Measurements from ENCODE around the gene LOXL3.
A peak's percentile ranks its signal among the peaks of the same experiment; 100 is the strongest.

The LOXL3 gene

GRCh38 chr2:74525717-74526648 lies 27.8 kb downstream of the LOXL3 start, which contains the start of gene DQX1:
Gene DQX1 (minus strand): TSS chr2:74526231. CDS start chr2:74525729, 502 bp downstream.
- DNase-seq = no peak

GRCh38 chr2:74524955-74525716 lies 28.6 kb downstream of the LOXL3 start:
- DNase-seq = no peak

GRCh38 chr2:74524005-74524404 lies 29.7 kb downstream of the LOXL3 start:
- no peak for DNase-seq

GRCh38 chr2:74522516-74522915 lies 31.2 kb downstream of the LOXL3 start:
- DNase-seq = no peak

DNA sequence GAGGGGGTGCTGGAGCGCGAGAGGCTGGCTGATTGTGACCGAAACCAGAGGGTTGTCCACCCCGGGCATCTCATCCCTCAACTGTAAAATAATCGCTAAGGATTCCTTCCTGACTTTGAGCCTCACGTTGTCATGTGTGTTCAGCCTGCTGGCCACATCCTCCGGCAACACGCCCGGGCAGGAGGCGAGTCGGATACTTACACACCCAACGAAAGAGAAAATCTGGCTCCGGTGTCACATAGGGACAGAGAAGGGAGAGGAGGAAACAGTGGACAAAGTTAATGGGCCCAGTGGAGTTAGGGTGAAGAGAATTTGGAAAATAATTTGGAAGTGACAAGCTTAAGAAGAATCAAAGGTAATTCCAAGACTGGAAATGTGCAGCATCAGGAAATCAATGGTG lies 37.1 kb downstream of the LOXL3 start:
- DNase-seq = no peak

- no peak for DNase-seq
Observed at GRCh38 chr2:74515981-74516633, 37.6 kb downstream of the LOXL3 start.

DNA sequence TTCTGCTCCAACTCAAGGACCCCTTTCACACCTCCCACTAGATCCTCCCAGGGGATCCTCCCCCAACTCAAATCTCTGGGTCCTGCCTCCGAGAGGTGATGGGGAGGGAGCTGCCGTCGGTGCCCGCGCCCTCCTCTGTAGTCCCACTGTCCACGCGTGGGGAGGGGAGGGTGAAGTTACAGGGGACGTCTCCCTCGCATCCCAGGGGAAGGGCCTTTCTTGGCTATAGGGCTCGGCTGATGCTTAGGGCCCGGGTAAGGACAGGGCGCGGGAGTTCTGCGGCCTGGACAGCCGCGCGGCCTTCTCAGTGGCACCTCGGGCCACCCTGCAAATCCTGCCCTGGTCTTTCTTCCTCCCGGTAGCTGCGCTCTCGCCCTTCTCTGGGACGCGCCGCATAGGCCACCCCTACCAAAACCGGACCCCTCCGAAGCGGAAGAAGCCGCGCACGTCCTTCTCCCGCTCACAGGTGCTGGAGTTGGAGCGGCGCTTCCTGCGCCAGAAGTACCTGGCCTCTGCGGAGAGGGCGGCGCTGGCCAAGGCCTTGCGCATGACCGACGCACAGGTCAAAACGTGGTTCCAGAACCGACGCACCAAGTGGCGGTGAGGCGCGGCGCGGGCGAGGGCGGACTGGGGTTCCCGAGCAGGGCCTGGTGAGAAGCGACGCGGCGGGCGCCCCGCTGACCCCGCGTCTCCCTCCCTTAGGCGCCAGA lies 38.3 kb downstream of the LOXL3 start:
- no peak for DNase-seq

GRCh38 chr2:74514368-74515270 lies 39.1 kb downstream of the LOXL3 start, which contains the start of gene TLX2:
Gene TLX2 (plus strand): TSS chr2:74514450. CDS start chr2:74514807, 357 bp downstream.
- DNase-seq = no peak

DNA sequence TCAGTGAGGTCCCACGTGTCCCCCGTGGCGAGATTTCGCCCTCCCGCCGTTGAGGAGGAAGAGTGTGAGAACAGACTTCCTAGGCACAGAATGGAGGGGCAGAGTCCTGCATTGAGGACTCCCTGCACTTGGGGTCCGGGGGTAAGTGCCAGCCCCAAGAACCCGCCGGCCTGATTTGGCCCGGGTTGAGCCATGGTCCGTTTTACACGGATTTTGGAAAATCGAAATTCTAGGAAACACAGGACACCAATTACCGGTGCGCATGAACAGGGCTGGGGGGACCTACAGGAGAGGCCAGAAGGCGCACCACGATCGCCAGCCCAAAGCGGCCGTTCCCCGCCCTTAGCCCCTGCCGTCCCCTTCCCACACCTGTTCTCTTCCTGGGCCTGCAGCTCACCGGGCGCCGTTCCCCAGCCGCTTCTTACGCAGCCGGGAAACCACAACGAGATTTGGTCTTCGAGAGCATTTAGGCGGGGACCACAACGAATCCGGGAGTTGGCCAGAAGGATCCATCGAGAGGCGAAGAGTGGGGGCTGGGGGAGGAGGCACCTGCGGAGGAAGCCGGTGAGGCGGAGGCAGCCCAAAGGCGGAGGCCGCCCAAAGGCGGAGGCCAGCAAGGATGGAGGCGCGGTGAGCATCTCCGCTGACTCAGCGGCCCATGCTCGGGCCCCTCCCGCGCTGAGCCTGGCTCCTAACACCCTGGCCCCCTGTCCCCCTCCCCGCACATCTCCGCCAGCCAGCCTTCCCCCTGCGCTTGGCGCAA lies 40.0 kb downstream of the LOXL3 start:
- no peak for DNase-seq

DNA sequence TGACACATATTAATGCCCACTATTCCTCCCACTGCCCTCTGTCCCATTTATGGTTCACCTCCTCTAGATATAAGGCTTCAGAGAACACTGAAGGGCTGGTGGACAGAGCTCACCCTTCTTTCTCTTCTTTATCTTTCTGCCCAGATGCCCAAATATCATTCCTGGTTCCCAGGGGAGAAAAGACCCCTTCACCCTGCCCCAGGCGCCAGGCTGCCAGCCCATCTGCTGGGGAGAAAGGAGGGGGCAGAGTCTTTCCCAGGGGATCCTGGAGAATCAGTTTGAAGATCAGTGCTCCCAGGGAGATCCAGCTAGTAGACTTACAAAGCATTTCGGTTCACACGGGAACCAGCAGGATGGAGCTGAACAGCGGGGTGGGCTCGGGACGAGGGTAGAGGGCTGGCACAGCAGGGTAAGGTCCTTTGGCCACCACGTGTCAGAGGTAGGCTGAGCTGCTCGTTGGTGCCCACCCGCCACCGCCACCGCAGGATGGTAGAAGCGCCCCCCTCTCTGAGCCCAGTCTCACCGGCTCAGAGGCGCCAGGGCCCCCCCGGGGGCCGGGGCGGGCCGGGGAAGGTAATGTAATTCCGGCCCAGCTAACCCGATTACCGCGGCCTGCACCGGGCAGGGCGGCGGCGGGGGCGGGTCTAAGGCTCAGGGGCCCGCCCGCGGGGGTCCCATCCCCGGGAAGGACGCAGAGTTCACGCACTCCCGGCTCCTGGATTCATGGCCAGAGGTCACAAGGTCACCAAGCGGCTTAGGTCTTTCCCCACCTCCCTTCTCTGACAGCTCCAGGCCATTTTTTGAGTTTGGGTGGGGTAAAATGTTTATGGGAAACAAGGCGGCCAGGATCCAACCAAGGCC lies 40.8 kb downstream of the LOXL3 start:
- DNase-seq = no peak

DNA sequence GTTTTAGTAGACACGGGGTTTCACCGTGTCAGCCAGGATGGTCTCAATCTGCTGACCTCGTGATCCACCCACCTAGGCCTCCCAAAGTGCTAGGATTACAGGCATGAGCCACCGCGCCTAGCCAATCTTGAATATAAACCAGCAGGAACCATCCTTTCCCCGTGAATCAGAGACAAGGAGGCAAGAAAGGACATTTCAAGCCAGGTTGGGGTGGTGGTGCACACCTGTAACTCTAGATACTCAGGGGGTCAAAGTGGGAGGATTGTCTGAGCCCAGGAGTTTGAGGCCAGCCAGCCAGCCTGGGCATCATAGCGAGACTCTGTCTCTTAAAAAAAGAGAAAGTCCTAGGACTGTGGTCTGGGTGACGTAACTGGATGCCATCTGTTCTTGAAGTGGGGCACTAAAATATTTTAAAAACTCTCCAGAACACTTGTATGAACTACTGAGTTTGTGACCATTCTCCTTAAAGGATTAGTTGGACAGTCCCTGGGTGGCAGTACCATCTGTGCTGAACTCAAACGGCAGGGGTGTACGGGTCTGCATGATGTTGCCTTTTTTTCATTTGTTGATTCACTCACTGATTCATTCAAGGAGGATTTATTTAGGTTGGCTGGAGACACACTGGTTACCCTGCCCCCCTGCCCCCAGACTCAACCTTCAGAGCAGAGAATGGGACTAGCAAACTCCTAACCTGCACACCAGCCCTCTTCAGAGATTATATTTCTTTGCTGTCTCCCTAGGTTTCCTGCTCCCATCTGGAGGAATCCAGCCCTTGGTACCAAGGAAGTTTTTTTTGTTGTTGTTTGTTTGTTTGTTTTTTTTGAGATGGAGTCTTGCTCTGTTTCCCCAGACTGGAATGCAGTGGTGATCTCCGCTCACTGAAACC lies 42.4 kb downstream of the LOXL3 start:
- DNase-seq = no peak

- DNase-seq = no peak
Observed at GRCh38 chr2:74510272-74510671, 43.5 kb downstream of the LOXL3 start.

DNA sequence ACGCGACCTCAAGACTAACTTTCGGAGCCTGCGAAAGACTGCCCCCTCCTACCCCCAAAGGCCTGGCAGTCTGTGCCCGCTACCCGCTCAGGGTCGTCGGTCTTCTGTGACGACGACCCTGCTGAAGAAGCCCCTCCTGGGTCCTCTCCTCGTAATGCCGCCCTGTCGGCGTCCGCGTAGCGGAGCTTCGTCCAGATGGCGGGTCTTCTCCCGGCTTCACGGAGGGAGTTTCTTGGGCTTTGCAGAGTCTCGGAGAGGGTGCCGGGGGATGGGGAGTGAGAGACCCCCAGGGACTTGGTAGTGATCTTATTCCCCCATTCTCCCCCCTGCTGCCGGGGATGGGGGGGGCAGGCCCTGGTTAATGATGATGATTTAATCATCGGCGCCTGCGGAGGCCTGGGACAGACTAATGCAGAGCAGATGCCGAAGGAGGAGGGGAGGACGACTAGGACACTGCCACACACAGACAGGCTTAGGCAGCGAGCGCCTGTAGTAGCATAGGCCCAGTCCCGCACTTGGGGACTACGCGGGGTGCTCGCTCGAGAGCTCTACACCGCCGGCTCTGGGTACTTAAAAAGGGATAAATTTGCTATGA lies 45.7 kb downstream of the LOXL3 start:
- DNase-seq = no peak

DNA sequence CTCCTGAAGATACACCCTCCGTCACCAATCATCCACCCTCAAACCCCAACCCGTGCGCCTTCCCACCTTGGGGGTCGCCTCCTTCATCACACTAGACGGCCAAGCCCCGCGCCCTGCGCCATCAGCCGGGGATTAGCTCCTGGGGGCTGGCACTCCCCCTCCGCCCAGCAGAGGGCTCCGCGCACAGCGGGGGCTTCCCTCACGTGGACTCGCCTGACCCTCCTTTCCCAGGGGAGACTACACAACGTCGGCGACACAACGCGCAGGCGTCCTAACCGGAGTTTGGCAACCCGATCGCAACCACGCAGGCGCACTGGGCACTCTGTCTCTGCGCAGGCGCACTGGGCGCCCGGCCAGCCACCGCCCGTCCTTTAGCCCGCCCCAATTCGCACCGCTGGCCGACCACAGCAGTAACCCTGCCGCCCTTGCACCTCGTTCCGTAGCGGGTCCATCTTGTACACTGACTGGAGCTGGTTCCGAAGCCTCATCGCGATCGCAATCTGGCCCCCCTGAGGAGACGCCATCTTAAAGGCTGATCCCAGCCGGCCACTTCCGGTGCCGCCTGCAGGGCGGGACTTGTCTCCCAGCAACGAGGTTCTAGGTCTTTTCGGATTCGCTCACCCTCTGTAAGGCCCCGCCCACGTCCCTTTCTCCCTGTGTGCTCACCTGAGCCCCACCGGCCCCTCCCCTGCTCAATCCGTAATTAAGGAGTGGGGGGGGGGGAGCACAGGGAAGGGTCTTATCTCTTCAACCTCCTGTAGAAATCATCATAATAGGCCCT lies 46.4 kb downstream of the LOXL3 start, which contains the start of gene PCGF1:
Gene PCGF1, minus strand, starts transcription at position 551 of the 781 bp plus-strand sequence. Its CDS starts 27 bp downstream, at position 524.
- peak; percentile 88 to 92 for DNase-seq

DNA sequence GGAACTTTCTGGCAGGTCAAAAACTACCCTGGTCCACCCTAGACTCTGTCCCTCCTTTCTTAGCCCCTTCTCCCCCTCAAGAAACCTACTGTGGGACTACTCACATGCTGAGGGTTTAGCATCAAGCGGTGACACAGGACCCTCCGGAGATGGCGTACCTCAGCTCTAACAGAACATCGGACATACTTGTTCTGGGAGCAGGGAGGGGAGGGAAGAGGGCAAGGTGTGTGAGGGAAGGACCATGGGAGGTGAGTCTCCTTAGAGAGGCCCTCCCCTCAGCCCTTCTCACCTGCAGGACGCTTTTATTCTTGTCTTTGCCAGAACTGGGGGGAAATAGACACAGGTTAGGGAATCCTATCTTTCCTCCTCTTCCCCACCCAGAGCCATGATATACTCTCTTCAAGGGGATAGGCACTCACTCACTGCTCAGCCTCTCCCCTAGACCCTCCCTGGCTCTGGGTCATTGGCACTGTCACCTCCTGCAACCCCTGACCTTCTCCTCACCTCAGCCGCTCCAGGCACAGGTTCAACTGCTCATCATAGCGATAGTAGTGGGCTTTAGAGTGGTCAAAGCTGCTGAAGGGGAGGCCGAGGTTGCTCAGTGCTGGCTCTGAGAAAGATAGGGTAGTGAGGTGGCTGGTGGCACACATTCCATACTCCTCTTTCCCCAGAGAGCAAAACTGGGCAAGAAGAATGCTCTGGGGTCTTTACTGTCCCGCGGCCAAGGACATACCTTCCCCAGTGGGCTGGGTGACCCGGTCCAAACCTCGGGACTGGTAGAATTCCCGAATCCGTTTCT lies 48.1 kb downstream of the LOXL3 start:
- DNase-seq = no peak

DNA sequence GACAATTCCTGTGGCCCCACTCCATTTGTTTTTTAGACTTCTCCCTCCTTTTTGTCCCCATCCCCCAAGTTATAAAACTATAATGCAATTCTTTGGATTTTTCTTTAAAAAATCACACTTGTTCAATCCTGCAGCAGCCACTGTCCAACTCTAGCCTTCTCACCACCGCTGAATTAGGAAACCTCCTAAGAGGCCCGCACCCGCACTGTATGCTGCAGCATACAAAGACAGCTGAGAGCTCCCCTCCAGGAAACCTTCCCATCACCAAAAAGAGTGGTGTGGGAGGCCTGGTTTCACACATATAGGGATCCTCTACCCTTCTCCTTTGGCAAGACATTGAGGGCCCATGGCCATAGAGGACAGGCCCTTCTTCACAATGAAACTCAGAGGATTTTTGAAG lies 49.2 kb downstream of the LOXL3 start:
- DNase-seq = no peak

Measured in NCI-H187 (cell line).